H1 (cell line): Measurements from ENCODE around the gene WNT11. TPM values are rescaled to one million over a fixed set of nuclear protein-coding genes. Genes with fewer than 3 reads are reported as not detected.

Experiments used
- CTBP2 ChIP-seq: IDR thresholded peaks from 2 replicates; pipeline ENCODE4 v1.7.0; 2011; ENCODE audit warnings: borderline replicate concordance, mild to moderate bottlenecking, moderate library complexity, mixed read lengths, low read length; ENCODE audit not compliant: insufficient read depth, insufficient read length
- GTF2F1 ChIP-seq: IDR thresholded peaks from 2 replicates; pipeline ENCODE4 v1.6.1; 2012; ENCODE audit warnings: low read depth, low read length, improper control_type of control experiment, borderline replicate concordance
- RNF2 ChIP-seq: fragments of 200-900, 300-1000 bp; sonication (generic); IDR thresholded peaks from 2 replicates; pipeline ENCODE4 v1.7.1; 2016; ENCODE audit warnings: borderline replicate concordance, low read depth, mild to moderate bottlenecking, antibody characterized with exemption, low read length; ENCODE audit not compliant: poor library complexity, severe bottlenecking; ENCODE audit errors: missing control alignments
- SP2 ChIP-seq: IDR thresholded peaks from 2 replicates; pipeline ENCODE4 v1.6.1; 2012; ENCODE audit warnings: mild to moderate bottlenecking, low read length, inconsistent platforms
- SP4 ChIP-seq: IDR thresholded peaks from 2 replicates; pipeline ENCODE4 v1.6.1; 2012; ENCODE audit warnings: low read length, inconsistent platforms
- polyA plus RNA-seq, 7 experiments: library from polyadenylated mRNA; depleted of rRNA in 3 of 7; stranded (reverse) in 5 of 7; unstranded in 2 of 7; fragments of >200 nt in 5 of 7; fragments of 200-250 nt in 2 of 7; gene quantifications; 1 replicate in 5 of 7; 2 replicates in 1 of 7; 4 replicates in 1 of 7; pipeline versions ENCODE4 v1.2.1 to v1.2.3, GENCODE V29; 2011 to 2013; ENCODE audit warnings: missing spikeins in 2 of 7, mixed read lengths in 2 of 7
- total RNA-seq: library from RNA; stranded (reverse); fragmentation: NEBNext Ultra II Directional; extraction: Animal tissue kit (Norgen Biotek cat#: 25700); gene quantifications from 2 replicates; pipeline ENCODE4 v1.2.1, GENCODE V29; 2021
- TF ChIP-seq, protein P1 (sequence below): fragments of 300-600 bp; sonication (generic); IDR thresholded peaks from 2 replicates; pipeline ENCODE4 v1.7.1; 2012; ENCODE audit warnings: low read length, moderate library complexity, mild to moderate bottlenecking, inconsistent platforms; ENCODE audit not compliant: insufficient replicate concordance

Gene WNT11
- total and polyA plus RNA-seq, 2 of the 8 experiments (the other 6 are each of a cell fraction or from before 2014, with no cell fraction given) = 0.11 to 0.45 TPM

DNA sequence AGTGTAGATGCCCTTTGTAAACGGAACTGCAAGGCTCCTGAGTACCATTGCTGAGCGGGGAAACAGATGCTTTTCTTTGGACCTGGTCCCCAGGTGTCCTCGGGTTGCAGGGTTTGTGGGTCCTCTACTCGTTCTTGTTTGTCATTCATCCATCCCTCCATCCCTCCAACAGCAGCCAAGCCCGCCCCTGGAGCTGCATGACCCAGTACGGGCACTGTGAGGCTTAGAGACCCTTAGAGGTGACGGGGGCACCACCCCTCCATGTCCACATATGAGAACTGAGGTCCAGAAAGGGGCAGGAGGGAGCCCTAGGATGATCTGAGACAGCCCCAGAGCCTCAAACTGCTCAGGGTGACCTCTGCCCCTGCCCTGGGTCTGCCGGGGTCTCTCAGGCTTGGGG is 45.4 kb downstream of the WNT11 start (continued):
- TF ChIP-seq SP4 (no peak), SP2 (no peak), CTBP2 (no peak), GTF2F1 (no peak), RNF2 (no peak)
- TF ChIP-seq, protein P1, sequence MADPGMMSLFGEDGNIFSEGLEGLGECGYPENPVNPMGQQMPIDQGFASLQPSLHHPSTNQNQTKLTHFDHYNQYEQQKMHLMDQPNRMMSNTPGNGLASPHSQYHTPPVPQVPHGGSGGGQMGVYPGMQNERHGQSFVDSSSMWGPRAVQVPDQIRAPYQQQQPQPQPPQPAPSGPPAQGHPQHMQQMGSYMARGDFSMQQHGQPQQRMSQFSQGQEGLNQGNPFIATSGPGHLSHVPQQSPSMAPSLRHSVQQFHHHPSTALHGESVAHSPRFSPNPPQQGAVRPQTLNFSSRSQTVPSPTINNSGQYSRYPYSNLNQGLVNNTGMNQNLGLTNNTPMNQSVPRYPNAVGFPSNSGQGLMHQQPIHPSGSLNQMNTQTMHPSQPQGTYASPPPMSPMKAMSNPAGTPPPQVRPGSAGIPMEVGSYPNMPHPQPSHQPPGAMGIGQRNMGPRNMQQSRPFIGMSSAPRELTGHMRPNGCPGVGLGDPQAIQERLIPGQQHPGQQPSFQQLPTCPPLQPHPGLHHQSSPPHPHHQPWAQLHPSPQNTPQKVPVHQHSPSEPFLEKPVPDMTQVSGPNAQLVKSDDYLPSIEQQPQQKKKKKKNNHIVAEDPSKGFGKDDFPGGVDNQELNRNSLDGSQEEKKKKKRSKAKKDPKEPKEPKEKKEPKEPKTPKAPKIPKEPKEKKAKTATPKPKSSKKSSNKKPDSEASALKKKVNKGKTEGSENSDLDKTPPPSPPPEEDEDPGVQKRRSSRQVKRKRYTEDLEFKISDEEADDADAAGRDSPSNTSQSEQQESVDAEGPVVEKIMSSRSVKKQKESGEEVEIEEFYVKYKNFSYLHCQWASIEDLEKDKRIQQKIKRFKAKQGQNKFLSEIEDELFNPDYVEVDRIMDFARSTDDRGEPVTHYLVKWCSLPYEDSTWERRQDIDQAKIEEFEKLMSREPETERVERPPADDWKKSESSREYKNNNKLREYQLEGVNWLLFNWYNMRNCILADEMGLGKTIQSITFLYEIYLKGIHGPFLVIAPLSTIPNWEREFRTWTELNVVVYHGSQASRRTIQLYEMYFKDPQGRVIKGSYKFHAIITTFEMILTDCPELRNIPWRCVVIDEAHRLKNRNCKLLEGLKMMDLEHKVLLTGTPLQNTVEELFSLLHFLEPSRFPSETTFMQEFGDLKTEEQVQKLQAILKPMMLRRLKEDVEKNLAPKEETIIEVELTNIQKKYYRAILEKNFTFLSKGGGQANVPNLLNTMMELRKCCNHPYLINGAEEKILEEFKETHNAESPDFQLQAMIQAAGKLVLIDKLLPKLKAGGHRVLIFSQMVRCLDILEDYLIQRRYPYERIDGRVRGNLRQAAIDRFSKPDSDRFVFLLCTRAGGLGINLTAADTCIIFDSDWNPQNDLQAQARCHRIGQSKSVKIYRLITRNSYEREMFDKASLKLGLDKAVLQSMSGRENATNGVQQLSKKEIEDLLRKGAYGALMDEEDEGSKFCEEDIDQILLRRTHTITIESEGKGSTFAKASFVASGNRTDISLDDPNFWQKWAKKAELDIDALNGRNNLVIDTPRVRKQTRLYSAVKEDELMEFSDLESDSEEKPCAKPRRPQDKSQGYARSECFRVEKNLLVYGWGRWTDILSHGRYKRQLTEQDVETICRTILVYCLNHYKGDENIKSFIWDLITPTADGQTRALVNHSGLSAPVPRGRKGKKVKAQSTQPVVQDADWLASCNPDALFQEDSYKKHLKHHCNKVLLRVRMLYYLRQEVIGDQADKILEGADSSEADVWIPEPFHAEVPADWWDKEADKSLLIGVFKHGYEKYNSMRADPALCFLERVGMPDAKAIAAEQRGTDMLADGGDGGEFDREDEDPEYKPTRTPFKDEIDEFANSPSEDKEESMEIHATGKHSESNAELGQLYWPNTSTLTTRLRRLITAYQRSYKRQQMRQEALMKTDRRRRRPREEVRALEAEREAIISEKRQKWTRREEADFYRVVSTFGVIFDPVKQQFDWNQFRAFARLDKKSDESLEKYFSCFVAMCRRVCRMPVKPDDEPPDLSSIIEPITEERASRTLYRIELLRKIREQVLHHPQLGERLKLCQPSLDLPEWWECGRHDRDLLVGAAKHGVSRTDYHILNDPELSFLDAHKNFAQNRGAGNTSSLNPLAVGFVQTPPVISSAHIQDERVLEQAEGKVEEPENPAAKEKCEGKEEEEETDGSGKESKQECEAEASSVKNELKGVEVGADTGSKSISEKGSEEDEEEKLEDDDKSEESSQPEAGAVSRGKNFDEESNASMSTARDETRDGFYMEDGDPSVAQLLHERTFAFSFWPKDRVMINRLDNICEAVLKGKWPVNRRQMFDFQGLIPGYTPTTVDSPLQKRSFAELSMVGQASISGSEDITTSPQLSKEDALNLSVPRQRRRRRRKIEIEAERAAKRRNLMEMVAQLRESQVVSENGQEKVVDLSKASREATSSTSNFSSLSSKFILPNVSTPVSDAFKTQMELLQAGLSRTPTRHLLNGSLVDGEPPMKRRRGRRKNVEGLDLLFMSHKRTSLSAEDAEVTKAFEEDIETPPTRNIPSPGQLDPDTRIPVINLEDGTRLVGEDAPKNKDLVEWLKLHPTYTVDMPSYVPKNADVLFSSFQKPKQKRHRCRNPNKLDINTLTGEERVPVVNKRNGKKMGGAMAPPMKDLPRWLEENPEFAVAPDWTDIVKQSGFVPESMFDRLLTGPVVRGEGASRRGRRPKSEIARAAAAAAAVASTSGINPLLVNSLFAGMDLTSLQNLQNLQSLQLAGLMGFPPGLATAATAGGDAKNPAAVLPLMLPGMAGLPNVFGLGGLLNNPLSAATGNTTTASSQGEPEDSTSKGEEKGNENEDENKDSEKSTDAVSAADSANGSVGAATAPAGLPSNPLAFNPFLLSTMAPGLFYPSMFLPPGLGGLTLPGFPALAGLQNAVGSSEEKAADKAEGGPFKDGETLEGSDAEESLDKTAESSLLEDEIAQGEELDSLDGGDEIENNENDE = no peak
